Stimulated activated naive CD8-positive, alpha-beta T cell treated with anti-CD3 and anti-CD28 coated beads, Interleukin-15, amount 100 ng/mL, for 72 hours (primary cell): Measurements from ENCODE around the gene VRK2.
"Not testable (repeated sequence)": the region's sequence is repeated elsewhere in the genome, so short reads cannot be mapped to it uniquely, and the experiment has no call there.

Experiments used
- ATAC-seq: fragments of 150-1000 bp; cut with Tn5 transposase; 2 replicates; pipeline ENCODE4 v1.10.0; 2021; ENCODE audit warnings: mild to moderate bottlenecking, moderate library complexity
- DNase-seq, 2 donors: peaks; one replicate each; pipeline ENCODE4 v3.0.0; 2021 to 2022
- H3K27ac Mint-ChIP-seq, 2 donors: one replicate each; pipeline ENCODE4 v1.8.0; 2022; ENCODE audit warnings: mild to moderate bottlenecking in 2 of 2, mixed read lengths in 2 of 2, moderate library complexity in 2 of 2
- H3K27me3 Mint-ChIP-seq: one replicate; pipeline ENCODE4 v1.8.0; 2022; ENCODE audit warnings: mixed read lengths
- H3K4me1 Mint-ChIP-seq: one replicate; pipeline ENCODE4 v1.8.0; 2022; ENCODE audit warnings: mild to moderate bottlenecking, mixed read lengths
- H3K4me3 Mint-ChIP-seq, 2 donors: one replicate each; pipeline ENCODE4 v1.8.0; 2022; ENCODE audit warnings: mild to moderate bottlenecking in 2 of 2, mixed read lengths in 2 of 2, moderate library complexity in 1 of 2
- H3K9me3 Mint-ChIP-seq, 2 donors: one replicate each; pipeline ENCODE4 v1.8.0; 2022; ENCODE audit warnings: mixed read lengths in 2 of 2

Gene VRK2

GRCh38 chr2:58120626-58121229 is 74.1 kb downstream of the VRK2 start:
- H3K27me3 Mint-ChIP-seq: no peaks in the 10 kb centered on the region
- H3K4me3 Mint-ChIP-seq: no peak overlapping the region
- H3K4me1 Mint-ChIP-seq: no peaks in the 10 kb centered on the region
- no peak for DNase-seq
- no peak for ATAC-seq
- H3K9me3 Mint-ChIP-seq: no peaks in the 10 kb centered on the region
- peak overlapping the region in 1 of 2 donors; percentile 15 for H3K27ac Mint-ChIP-seq

DNA sequence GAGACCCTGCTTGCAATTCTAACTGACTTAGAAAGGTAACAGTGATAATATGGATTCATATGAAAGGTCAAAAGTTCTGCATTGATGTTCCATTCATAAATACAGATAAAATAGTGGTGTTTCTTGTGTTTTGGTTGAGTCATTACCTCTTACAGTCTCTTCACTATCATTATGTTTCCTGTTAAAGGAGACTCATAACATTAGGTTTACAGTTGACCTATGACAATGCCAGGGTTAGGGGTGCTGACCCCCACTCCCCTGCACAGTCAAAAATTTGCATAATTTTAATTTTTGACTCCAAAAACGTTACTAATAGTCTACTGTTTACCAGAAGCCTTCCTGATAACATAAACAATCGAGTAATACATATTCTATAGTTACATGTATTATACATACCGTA is 75.4 kb downstream of the VRK2 start:
- no peak overlapping the region for H3K27ac Mint-ChIP-seq
- DNase-seq: no peak
- no peak overlapping the region for H3K4me3 Mint-ChIP-seq
- ATAC-seq: no peak
- no peaks in the 10 kb centered on the region for H3K27me3 Mint-ChIP-seq
- no peaks in the 10 kb centered on the region for H3K9me3 Mint-ChIP-seq
- H3K4me1 Mint-ChIP-seq: no peaks in the 10 kb centered on the region

- Mint-ChIP-seq H3K4me3 (no peak overlapping the region), H3K4me1 (no peaks in the 10 kb centered on the region), H3K27ac (no peak overlapping the region), H3K9me3 (no peaks in the 10 kb centered on the region), H3K27me3 (no peaks in the 10 kb centered on the region)
- ATAC-seq (no peak), DNase-seq (no peak)
These were observed 75.9 kb downstream of the VRK2 start for GRCh38 chr2:58122540-58122939.

DNA sequence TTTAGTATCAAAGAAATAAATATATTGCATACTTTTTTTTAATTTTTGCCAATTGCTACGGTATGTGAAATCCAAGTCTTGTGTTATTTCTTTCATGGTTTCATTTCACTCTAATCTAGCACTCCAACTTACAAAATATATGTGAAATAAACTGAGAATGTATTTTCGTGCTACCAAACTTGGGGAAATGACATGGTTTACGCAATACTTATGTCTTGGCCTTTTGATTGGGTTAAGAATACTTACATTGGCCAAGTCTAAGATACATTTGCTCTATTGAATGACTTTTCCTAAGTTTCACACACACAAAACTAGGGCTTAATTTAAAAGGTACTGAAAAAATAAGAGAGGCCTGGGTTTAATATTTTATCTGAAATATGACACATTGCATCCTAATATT is 80.5 kb downstream of the VRK2 start:
- Mint-ChIP-seq H3K4me1 (no peaks in the 10 kb centered on the region), H3K27me3 (no peaks in the 10 kb centered on the region), H3K9me3 (no peaks in the 10 kb centered on the region), H3K27ac (no peak overlapping the region), H3K4me3 (no peak overlapping the region)
- DNase-seq (no peak), ATAC-seq (no peak)

GRCh38 chr2:58130238-58130637 is 83.6 kb downstream of the VRK2 start:
- DNase-seq: no peak
- Mint-ChIP-seq H3K4me1 (no peaks in the 10 kb centered on the region), H3K9me3 (no peaks in the 10 kb centered on the region), H3K4me3 (no peak overlapping the region), H3K27me3 (no peaks in the 10 kb centered on the region), H3K27ac (no peak overlapping the region)
- no peak for ATAC-seq

GRCh38 chr2:58131191-58132011 is 84.8 kb downstream of the VRK2 start:
- DNase-seq (no peak), ATAC-seq (no peak)
- no peak overlapping the region for H3K27ac Mint-ChIP-seq
- H3K4me3 Mint-ChIP-seq: no peak overlapping the region
- H3K4me1 Mint-ChIP-seq: no peaks in the 10 kb centered on the region
- H3K9me3 Mint-ChIP-seq: no peaks in the 10 kb centered on the region
- no peaks in the 10 kb centered on the region for H3K27me3 Mint-ChIP-seq

- ATAC-seq (no peak), DNase-seq (no peak)
- no peaks in the 10 kb centered on the region for H3K4me1 Mint-ChIP-seq
- no peaks in the 10 kb centered on the region for H3K9me3 Mint-ChIP-seq
- H3K27me3 Mint-ChIP-seq: no peaks in the 10 kb centered on the region
- no peak overlapping the region for H3K27ac Mint-ChIP-seq
- H3K4me3 Mint-ChIP-seq: no peak overlapping the region
These were observed 86.8 kb downstream of the VRK2 start for GRCh38 chr2:58133395-58133794.

DNA sequence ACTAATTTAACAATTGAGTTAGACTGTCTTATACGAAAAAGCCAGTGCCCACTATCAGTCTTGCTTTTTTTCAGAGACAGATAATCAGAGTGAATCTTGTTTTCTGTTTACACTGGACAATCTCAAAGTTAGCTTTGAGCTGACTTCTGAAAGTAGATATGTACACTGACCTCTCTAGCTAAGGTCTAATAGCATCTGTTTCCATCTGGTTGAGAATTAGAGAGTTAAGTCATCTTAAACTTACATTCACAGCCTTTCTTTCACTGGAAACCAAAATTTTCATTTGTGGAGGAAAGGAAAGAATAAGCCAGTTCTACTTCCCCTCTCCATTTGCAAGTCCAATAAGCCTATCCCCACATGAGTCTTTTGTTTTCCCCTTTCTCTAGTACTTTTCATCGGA is 89.3 kb downstream of the VRK2 start:
- no peaks in the 10 kb centered on the region for H3K27me3 Mint-ChIP-seq
- ATAC-seq: no peak
- no peak overlapping the region for H3K4me3 Mint-ChIP-seq
- no peaks in the 10 kb centered on the region for H3K4me1 Mint-ChIP-seq
- no peaks in the 10 kb centered on the region for H3K9me3 Mint-ChIP-seq
- DNase-seq: no peak
- H3K27ac Mint-ChIP-seq: no peak overlapping the region

DNA sequence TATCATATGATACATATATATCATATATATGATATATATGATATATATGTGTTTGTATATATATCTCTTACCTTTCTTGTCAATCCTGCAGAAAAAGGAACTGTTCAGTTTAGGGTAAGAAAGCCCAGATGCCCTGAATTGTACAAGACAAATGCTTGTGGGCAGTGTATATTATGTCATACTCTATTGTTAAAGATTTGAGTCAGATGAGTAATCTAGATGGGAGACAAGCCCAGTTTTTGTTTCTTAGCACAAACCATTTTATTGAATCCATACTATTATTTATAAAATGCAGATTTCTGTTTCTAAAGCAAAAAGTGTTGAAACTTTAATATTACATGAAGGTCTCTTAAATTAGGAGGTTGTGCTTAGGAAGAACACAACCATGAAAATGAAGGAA is 90.6 kb downstream of the VRK2 start:
- Mint-ChIP-seq H3K4me3 (no peak overlapping the region), H3K27ac (no peak overlapping the region), H3K27me3 (no peaks in the 10 kb centered on the region), H3K9me3 (no peaks in the 10 kb centered on the region), H3K4me1 (no peaks in the 10 kb centered on the region)
- DNase-seq (no peak), ATAC-seq (no peak)

DNA sequence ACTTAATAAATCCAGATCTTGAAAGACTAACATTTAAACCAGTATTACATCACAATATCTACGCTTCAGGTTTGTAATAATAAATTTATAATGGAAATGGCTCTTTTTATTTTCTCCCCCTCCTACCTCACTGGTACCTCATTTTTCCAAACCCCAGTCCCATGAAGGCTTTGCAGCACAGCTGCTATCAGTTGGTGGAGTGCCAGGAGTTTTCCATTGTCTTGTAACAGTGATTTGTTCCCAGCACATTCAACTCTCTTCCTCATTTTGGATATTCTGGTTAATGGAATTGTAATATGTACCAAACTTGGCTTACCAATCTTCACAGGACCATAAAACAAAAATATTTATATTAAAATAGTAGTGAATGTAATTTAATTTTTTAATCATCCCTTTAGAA is 91.2 kb downstream of the VRK2 start:
- no peaks in the 10 kb centered on the region for H3K9me3 Mint-ChIP-seq
- no peak for ATAC-seq

DNA sequence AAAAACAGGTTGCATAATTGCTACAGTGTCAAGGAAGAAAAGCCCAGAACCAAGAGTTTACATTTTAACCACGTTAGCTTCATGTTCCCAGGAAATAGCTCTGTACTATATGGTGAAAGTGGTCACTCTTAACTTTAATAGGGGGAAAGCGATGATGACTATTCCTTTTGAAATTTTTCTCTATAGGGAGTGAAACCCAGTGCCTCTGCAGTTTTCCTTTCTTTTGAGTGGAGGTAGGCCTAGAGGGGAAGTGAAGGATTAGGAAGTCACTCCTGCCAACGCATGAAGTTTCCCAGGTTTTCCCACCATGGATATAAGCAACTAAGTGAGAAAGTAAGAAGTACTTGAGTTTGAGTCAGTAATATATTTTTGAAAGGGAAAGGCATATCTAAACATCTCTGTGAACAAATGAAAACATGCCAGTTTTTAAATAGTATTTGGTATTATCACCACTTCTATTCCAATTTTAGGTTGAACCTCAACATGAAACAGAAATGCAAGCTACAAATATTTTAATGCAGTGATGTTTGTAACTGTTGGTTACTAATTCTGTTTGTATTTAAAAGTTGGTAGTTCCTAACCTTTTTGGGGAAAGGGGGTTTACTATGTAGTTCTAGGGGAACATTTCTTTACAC is 91.9 kb downstream of the VRK2 start:
- no peaks in the 10 kb centered on the region for H3K27me3 Mint-ChIP-seq
- H3K4me3 Mint-ChIP-seq: no peak overlapping the region
- ATAC-seq (no peak), DNase-seq (no peak)
- no peaks in the 10 kb centered on the region for H3K9me3 Mint-ChIP-seq
- no peak overlapping the region for H3K27ac Mint-ChIP-seq
- H3K4me1 Mint-ChIP-seq: no peaks in the 10 kb centered on the region

More for the DNA sequence above, 91.2 kb downstream of the VRK2 start:
- Mint-ChIP-seq H3K27me3 (no peaks in the 10 kb centered on the region), H3K4me1 (no peaks in the 10 kb centered on the region), H3K27ac (no peak overlapping the region), H3K4me3 (no peak overlapping the region)
- no peak for DNase-seq

- DNase-seq: no peak
- ATAC-seq: no peak
- no peak overlapping the region for H3K27ac Mint-ChIP-seq
- no peaks in the 10 kb centered on the region for H3K27me3 Mint-ChIP-seq
- H3K4me3 Mint-ChIP-seq: no peak overlapping the region
- no peaks in the 10 kb centered on the region for H3K9me3 Mint-ChIP-seq
- no peaks in the 10 kb centered on the region for H3K4me1 Mint-ChIP-seq
These were observed 94.0 kb downstream of the VRK2 start for GRCh38 chr2:58140508-58141072.

- H3K27ac Mint-ChIP-seq, ATAC-seq, H3K27me3 Mint-ChIP-seq, DNase-seq, H3K4me1 Mint-ChIP-seq, H3K4me3 Mint-ChIP-seq, H3K9me3 Mint-ChIP-seq: not testable (repeated sequence)
These were observed 99.2 kb downstream of the VRK2 start for GRCh38 chr2:58145769-58146168.

- no peaks in the 10 kb centered on the region for H3K9me3 Mint-ChIP-seq
- no peak overlapping the region for H3K27ac Mint-ChIP-seq
- peak; percentile 67 for ATAC-seq
These were observed 100.1 kb downstream of the VRK2 start for GRCh38 chr2:58146707-58147106.

GRCh38 chr2:58155160-58155778 is 108.7 kb downstream of the VRK2 start:
- peak; percentile 40 for ATAC-seq
- peak overlapping the region in 1 of 2 donors; percentile 65 for H3K27ac Mint-ChIP-seq

More at GRCh38 chr2:58146707-58147106, 100.1 kb downstream of the VRK2 start:
- H3K4me1 Mint-ChIP-seq: no peaks in the 10 kb centered on the region
- DNase-seq: no peak
- no peak overlapping the region for H3K4me3 Mint-ChIP-seq
- no peaks in the 10 kb centered on the region for H3K27me3 Mint-ChIP-seq

DNA sequence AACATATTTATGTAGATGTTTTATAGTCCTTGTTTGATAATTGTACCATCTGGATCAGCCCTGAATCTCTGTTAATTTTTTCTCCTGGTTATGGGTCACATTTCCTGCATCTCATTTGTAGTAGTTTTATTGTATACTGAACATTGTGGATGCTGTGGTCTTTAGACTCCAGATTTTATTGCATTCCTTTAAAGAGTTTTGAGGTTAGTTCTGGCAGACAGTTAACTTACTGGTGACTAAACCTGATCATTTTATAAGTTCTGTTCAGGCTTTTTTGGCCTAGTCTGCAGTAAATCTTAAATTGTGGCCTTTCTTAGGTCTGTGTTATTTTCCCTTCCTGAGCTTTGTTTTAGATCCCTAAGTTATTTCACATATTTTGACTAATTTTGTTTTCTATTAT is 110.2 kb downstream of the VRK2 start:
- no peak overlapping the region for H3K4me3 Mint-ChIP-seq
- ATAC-seq (no peak), DNase-seq (no peak)
- no peaks in the 10 kb centered on the region for H3K27me3 Mint-ChIP-seq
- no peaks in the 10 kb centered on the region for H3K9me3 Mint-ChIP-seq
- no peaks in the 10 kb centered on the region for H3K4me1 Mint-ChIP-seq
- no peak overlapping the region for H3K27ac Mint-ChIP-seq

More at GRCh38 chr2:58155160-58155778, 108.7 kb downstream of the VRK2 start:
- no peaks in the 10 kb centered on the region for H3K4me1 Mint-ChIP-seq
- no peak overlapping the region for H3K4me3 Mint-ChIP-seq
- no peak for DNase-seq
- H3K9me3 Mint-ChIP-seq: no peaks in the 10 kb centered on the region
- no peaks in the 10 kb centered on the region for H3K27me3 Mint-ChIP-seq
